CD4-positive, alpha-beta T cell treated with Interleukin-6 at 100 ng/mL for 8 hours (primary cell): ENCODE data around the gene ACAD9.
A peak's percentile ranks its signal among the peaks of the same experiment; 100 is the strongest.
"Not testable (repeated sequence)": the region's sequence is repeated elsewhere in the genome, so short reads cannot be mapped to it uniquely, and the experiment has no call there.

Experiments used
- DNase-seq: peaks from one replicate; pipeline ENCODE4 v3.0.0-alpha.2; 2020; ENCODE audit warnings: mixed read lengths, low spot score

The ACAD9 gene

DNA sequence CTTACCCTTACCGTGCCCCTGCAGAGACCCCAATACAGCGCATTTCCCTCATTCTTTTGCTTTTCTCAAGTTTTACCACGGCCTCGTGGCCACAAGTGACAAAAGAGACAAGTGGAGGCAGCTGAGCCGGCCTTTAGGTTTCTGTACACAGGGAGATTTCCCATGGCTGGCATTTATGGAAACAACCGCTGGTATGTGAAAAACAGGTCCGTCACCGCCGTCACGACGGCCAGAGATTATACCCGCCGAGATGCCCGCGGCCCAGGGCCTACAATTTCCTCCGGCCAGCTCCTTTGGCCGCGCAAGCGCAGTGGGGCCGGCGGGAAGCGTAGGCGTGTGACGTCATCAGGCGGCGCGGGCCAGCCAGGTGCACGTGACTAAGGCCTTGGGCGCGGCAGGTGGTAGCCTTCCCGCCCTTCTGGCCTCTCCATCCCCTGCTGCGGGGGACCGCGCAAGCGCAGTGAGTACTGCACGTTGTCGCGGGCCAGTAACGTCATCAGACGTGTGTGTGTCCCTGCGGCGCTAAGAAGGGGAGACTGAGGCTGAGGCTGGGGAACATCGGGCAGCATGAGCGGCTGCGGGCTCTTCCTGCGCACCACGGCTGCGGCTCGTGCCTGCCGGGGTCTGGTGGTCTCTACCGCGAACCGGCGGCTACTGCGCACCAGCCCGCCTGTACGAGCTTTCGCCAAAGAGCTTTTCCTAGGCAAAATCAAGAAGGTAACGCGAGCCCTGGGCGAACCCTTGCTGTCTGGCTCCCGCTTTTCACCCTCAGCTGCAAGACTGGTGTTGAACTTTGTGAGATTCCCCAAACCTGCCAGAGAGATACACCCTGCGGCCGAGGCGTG lies at the start of gene ACAD9:
ACAD9 (plus strand) TSS at position 496 of the 845 bp plus-strand sequence; CDS start at position 568, 72 bp downstream.
- peak; percentile 97 for DNase-seq

DNA sequence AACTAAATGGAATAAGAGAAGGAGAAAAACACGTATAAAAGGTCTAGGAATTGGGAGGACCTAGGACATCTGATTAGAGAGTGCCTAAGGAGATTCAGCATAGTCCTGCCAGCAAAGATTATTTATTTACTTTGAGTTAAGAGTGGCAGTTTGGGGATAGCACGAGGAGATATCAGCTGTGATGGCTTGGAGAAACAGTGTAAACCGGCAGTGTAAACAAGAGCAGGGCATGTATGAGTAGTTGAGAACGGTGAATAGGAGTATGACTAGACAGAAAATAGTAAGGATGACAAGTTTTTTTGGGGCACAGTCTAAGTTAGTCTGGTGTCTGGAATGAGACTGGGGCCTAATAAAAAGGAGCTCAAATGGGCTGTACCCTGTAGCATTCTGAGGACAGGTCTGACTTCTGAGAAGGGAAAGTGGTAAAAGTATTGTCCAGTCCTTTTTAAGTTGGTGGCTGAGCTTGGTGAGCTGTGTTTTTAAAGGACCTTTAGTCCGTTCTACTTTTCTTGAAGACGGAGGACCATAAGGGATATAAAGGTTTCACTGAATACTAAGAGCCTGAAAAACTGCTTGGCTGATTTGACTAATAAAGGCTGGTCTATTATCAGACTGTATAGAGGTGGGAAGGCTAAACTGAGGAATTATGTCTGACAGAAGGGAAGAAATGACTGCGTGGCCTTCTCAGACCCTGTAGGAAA lies 49.3 kb upstream of the ACAD9 start:
- DNase-seq, result not testable (repeated sequence)

DNA sequence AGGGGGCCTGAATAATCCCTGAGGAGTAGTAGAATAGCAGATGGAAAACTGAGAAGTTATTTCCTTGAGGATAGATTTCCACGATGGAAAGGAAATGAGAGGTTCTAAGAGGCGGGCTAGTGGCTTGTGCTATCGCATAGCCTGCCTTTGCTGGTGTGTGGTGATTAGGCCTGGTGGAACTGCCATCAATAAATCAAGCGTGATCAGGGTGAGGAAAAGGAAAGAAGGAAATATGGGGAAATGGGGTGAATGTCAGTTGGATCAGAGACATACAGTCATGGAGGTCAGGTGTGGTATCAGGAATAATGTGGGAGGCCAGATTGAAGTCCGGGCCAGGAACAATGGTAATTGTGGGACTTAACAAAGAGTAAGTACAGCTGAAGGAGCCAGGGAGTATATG lies 48.7 kb upstream of the ACAD9 start:
- DNase-seq, result not testable (repeated sequence)

DNA sequence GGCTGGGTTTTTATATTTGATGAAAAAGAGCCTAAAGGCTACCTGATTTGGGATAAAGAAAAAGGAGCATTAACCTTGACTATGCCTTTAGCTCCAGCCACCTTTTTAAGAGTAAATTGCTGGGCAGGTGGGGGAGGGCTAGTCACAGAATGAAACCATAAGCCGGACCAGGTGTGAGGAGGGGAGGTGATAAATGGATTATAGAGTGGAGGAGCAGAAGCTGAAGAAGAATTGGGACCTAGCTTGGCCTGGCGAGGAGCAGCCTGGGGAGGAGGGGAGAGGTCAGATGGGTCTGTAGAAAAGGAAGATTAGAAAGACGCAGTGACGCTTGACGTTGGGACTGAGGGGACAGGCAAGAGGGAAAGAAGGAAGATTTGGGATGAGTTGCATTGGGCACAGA lies 46.4 kb upstream of the ACAD9 start:
- not testable (repeated sequence) for DNase-seq

DNA sequence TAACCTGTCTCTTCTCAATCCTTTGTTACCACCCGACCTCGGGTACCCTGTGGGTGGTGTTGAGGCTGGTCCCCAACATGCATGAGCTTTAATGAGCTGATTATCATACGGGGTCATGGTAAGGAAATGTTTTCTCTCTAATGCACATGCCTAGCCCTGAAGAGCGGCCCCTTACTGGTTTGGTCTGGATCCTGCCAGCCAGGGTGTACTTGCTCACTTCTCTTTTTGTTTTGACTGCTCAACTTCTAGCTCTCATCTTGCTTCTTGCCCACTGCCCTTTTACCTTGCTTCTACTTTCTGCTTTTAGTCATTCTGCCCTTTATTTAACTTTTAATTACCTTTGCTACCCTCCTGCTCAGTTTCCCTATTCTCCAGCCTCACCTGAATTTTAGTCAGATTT lies 44.3 kb upstream of the ACAD9 start:
- no peak for DNase-seq

DNA sequence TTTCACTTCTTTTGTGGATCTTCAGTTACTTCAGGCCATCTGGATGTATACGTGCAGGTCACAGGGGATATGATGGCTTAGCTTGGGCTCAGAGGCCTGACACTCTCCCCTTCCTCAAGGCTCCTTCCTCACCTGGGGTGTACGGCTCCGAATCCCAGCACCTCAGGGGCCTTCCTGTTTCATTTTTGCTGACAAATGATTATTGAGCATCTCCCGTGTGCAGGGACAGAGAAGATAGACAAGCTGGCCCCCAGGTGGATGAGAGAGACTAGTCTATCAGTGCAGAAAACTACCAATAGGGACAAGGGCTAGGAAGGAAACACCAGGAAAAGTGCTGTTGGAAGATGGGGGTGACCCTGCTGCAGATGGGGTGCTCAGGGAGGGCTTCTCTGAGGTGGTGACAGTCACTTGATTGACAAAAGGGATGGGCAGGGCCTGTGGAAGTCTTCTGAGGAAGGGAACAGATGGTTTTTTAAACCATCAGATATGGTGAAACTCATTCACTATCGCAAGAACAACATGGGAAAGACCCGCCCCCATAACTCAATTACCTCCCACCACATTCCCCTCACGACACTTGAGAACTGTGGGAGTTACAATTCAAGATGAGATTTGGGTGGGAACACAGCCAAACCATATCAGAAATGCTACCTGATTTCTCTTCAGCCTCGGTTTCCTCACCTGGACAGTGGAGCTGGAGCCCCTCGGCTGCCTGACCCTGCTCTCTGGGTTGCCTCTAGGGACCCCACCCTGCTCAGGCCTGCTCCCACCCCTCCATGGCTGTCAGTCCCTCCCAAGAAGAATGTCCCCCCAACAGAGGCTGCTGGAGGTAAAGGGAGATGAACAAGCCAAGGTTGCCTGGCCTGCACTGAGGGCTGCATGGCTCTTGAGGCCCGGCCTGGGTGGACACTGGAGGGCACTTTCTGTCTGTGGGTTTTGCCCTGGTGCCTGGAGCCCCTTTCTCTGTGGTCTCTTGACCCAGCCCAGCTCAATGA lies 37.2 kb upstream of the ACAD9 start:
- no peak for DNase-seq

DNA sequence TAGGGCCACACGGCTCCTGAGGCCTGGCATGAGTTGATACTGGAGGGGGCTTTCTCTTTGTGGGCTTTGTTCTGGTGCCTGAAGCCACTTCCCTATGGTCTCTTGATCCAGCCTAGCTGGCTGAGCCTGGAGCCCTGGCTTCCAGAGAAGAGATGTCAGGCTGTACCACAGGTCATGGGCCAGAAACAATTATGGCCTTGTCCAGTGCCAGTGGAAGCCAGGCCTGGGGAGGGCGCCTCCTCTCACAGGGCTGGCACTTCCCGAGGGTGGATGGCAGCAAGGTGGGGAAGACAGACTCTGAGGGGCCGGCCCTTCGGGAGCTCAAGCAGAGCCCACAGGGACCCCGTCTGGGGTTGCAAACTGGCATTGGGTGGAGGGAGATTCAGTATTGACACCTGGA lies 34.9 kb upstream of the ACAD9 start:
- DNase-seq, result no peak

DNA sequence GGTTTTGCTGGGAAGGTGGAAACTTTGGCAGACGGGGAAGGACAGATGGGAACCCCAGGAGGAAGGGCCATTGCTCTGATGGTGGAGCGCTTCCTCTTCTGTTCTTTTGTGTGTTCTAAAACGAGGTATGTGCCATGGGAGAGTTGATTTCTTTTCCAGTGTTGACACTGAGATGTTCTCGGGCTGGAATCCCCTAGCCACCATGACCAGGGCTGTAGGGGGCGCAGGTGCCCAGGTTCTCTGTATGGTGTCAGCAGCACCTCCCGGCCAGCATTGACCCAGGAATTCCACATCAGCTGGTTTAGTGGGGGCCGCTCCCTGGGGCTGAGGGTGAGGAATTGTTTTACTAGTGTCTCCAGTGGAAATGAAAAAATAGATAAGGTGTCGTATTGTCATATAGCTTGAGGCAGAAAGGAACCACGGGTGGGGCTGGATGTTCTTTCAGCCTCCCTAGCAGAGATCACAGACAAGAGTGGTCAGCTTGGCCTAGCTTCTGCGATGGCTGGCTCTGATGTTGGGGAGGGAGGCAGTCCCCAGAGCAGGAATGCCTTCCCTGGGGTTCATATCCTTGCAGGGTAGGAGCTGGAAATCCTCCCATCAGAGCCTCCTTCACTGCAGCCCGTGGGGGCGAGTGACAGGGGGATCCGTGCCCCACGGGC lies 34.2 kb upstream of the ACAD9 start:
- DNase-seq, result no peak

DNA sequence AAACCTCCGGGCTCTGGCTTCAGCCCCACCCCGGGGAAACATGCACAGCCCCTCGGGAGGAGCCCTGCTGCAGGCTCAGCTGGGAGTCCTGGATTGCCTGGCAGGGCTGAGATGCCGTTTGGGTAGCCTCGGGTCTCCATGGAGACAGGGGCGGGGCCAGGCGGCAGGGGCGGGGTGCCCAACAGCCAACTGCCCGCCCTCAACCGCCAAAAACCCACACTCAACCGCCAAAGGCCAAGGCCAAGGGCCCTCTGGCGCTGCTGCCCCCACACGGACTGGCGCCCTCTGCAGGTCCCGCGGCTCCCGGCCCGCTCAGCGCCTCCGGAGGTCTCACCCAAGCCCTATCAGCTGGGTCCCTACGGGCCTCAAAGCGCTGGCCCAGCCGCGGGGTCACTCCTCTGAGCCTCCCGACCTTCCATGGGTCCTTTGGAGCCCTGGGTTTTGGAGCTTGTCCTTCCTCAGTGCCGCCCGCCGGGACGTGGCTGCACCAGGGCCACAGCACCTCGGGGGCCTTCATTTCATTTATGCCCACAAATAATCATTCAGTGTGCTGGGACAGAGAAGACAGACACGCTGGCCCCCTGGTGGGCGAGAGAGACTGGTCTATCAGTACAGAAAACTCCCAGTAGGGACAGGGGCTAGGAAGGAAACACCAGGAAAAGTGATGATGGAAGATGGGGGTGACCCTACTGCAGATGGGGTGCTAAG lies 33.5 kb upstream of the ACAD9 start:
- DNase-seq, result peak; percentile 73

DNA sequence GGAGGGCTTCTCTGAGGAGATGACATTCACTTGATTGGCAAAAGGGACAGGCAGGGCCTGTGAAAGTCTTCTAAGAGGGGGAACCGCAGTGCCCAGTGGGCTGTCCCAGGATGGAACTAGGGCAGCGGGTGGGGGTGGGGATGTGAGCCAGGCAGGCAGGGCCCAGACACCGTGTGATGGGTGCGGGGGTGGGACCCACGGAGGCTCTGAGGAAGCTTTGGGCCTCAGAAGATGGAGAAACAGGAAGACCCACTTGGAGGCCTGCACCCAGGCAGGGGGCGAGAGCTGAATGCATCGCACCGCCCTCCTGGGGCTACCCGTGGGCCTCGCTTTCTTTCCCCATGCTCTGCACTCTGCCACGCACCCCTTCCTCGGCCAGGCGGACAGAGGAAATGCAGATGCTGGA lies 32.9 kb upstream of the ACAD9 start:
- DNase-seq, result no peak

DNA sequence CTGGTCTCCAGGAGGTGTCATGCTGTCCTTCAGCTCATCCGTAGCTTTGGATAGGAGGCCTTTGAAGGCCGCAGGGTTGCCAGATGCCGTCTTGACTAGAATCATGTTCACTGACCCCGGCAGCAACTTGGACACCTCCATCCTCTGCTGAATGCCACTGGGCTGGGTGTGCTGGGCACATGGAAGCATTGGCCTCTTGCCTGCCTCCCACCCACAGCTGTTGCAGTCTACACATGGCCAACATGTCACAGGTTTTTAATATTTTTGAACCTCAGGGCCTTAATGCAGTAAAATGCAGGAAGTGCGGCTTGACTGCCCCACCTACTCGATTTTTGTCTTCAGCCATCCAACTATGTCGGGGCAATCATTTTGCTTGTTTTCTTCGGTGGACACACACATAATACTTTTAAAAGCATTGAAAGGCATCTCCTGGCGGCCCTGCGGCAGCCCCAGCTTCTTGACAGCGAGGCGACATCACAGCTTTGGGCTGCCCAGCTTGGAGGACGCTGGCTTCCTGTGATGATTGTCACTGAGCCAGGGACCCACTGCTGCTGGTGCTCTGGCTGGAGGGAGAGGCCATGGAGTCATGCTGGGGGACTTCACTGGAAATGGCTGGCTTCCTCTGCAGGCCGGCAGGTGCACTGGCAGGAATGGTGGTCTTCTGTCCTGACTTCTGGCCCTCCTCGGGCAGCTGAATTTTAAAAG lies 31.6 kb upstream of the ACAD9 start:
- DNase-seq, result no peak

DNA sequence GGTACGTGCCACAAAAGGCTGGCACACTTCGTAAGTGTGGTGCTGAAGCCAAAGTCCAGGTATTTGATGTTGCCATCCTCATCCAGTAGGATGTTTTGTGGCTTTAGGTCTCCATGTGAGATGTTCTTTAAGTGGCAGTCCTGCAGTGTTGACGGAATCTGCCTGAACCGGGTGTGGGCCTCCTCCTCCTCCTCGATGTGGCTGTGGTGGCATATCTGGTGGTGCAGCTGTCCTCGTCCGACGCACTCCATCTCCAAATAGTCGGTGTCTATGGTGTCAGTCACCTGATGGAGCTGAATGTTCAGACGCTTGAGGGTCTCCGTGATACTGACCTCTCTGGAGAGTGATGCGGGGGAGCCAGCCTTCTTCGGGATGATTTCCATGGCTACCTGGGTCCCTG lies 30.5 kb upstream of the ACAD9 start:
- no peak for DNase-seq

DNA sequence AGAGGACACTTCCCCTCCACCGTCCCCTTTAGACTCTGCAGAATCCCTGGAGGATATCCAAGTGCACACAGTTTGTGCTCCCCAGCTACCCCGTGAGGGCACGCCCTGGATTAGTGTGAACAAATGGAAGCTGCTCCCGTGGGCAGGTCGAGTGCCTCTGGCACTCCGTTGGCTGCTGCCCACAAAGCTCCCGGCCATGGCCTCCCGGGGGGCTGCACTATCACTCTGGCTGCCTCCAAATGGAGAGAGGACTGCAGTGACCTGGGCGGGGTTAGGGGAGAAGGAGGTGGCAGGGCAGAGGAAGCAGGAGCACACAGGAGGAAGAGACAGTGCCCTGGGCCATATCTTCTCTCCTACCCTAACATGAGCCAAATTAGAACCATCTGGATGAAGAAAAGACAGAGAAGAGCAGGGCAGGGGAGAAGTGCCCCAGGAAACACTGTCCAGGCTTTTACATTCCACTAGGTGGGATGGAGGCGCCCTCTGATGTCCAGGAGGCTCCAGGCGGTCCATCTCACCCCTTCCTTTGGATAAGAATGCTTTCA lies 29.4 kb upstream of the ACAD9 start:
- DNase-seq, result no peak

DNA sequence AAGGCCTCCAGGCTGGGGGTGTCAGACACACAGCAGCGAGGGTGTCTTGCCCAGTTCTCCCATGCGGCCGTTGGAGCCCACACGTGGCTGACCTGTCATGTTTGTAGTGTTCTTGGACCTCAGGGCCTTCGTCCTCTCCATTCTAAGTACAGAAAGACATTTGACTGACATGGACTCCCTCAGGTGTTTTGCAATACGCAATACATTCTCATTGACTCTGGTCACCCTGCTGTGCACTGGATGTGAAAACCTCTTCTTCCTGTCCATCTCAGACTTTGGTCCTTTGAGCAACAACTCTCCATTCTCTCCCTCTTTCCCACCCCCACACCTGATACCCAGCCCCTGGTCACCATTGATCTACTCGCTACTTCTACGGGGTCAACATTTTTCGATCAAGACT lies 28.9 kb upstream of the ACAD9 start:
- DNase-seq, result no peak

DNA sequence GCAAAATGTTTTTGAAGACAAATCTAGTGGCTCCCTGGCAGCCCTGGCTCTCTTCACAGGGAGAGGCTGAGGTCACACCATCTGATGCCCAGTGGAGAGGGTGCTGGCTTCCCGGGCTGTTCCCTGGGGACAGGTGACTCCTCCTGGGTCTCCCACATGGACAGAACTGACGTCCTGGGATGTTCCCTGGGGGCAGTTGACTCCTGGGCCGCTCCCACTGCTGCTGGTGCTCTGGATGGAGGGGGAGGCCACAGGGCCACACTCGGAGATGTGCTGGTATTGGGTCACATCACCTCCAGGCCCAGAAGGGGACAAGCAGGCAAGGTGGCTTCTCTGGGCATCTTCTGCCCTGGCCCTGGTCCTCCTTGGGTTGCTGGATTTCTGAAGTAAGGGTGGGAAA lies 27.8 kb upstream of the ACAD9 start:
- no peak for DNase-seq

DNA sequence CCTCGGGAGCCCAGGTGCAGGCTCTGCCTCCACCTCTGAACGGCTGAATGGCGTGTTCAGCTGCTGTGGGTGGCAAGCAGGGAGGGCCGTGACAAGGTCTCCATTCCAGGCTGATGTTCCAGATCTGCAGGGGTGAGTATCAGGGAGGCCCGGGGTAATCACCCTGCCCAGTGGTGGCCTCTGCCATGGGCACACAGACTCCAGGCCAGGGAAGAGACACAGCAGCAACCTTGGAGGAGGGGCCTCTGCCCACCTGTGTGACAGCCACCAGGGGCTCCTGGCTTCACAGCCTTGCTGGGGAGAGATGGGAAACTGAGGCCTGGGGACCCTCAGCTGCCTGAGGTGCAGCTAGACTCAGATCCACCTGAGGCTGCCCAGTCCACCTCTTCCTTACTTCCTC lies 25.6 kb upstream of the ACAD9 start:
- DNase-seq, result no peak

DNA sequence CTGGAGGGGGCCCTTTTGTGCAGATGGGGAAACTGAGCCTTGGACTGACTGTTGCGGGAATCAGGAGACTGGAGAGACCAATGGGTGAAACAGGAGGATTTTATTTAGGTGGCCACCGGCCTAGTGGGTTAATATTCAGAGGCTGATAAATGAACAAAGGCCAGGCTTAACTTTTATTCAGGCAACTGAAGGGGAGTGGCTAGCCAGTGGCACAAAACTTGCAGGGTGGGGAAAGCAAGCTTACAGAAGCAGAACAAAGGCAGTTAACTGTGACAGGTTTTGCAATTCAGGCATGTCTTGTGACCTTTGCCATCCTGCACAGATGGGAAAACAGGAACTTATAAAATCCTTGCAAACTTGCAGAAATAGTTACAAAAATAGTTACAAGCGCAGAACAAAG lies 24.9 kb upstream of the ACAD9 start:
- DNase-seq, result no peak

DNA sequence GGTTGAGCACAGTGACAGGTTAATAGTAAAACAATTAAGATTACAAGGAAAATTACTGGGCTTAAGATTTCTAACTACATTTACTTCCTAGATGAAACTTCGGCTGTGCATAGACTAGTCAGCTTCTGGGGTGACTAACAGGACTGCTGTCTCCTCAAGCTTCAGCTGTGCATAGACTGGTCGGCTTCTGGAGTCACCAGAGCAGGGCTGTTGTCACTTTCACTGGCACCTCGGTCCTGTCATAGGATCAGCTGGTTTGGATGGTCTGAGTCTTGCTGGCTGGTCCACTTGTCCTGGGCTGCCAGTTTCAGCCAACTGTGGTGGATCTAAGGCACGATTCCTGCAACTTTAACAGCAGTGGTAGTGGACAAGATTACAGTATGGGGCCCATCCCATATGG lies 23.9 kb upstream of the ACAD9 start:
- no peak for DNase-seq

DNA sequence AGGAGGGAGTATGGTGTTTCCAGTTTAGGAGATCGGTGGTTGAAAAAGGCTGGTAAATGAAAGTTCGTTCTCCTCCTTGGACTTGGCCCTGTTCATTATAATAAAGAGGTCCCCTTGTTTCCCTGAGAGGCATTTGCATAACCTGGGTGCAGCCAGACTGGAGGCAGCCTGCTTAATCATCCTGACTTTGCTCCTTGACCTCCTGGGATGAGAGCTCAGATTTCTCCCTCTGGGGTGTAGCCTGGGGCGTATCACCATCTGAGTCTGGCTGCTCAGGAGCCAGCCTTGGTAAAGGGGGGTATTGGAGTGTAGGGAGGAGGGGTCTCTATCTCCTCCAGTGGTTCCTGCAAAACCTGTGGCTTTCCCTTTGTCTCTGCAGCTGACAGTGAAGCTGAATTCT lies 21.3 kb upstream of the ACAD9 start:
- DNase-seq, result no peak

DNA sequence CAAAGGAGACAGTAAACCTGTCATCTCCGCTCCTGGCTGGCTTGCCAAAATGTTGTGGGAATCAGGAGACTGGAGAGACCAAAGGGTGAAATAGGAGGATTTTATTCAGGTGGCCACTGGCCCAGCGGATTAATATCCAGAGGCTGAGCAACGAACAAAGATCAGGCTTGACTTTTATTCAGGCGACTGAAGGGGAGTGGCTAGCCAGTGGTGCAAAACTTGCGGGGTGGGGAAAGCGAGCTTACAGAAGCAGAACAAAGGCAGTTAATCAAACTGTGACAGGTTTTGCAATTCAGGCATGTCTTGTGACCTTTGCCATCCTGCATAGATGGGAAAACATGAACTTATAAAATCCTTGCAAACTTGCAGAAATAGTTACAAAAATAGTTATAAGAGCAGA lies 19.8 kb upstream of the ACAD9 start:
- DNase-seq, result no peak
